GM18507 (cell line): ENCODE data around the gene C2CD4D.

ENCODE experiments used
- DNase-seq: peaks from one replicate; pipeline ENCODE4 v3.0.0; 2011; ENCODE audit warnings: low read depth; ENCODE audit not compliant: insufficient read length; ENCODE audit errors: extremely low spot score
- FAIRE-seq: peaks from 2 replicates; lab custom pipeline; 2011; peaks lifted over from hg19 to GRCh38; lab: Jason Lieb, UNC

The C2CD4D gene

DNA sequence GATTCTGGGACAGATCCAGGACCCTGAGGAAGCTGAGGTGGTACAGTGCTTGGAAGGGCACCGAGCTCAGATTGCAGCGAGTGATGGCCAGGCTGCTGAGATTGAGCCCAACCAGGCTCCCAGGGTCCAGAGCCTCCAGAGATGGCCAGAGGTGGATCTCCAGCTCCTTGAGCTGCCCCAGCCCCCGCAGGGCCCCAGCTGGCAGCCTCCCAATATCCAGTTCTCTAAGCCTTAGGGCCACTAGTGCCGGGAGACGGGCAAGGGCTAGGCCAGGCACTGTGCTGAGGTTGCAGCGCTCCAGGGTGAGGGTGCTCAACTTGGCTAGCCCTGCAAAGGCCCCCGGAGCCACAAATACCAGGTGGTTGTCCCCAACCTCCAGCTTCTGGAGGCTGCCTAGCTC, 37.8 kb downstream of the C2CD4D start:
- FAIRE-seq, result no peak
- DNase-seq, result no peak

GRCh38 chr1:151801310-151801820, 38.3 kb downstream of the C2CD4D start:
- FAIRE-seq (no peak), DNase-seq (no peak)

- FAIRE-seq, result no peak
Measured at GRCh38 chr1:151800830-151801229, 38.8 kb downstream of the C2CD4D start.

DNA sequence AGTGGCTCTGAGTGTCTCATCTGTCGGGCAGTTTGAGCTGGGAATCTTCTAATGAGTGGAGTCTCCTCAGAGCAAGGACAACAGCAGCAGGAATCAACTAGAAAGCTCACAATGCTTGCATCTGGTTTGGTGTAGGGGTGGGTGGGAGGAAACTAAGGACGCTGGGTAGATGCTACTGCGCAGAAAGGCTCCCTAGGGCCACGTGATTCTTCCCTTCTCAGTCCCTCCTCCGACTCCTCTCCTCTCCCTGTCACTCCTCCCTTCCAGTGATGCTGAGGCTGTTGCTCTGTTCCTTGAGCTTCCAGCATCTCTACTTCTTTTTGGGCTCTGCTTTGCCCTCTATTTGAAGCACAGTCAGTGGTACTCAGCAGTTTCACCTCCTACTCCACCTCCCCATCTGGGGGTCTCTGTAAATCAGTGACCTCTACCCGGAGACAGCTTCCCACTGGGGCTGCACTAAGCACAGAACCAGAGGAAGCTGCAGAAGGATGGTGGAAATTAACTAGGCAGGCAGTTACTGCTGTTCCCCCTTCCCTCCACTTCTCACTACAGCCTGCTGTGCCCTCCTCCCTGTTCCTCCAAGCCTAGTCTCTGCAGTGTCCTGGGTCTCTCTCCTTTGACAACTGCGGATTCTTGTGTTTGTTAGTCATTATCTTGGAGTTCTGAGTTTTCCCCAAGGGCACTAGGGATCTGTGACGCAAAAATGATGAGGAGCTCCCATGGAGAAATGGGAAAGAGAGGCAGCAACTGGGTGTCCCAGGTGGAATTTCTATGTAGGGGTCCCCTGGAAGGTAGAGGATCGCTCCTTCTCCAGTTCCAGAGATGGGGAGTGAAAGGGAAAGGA, 40.2 kb downstream of the C2CD4D start:
- DNase-seq (no peak), FAIRE-seq (no peak)

More at GRCh38 chr1:151800830-151801229, 38.8 kb downstream of the C2CD4D start:
- no peak for DNase-seq

DNA sequence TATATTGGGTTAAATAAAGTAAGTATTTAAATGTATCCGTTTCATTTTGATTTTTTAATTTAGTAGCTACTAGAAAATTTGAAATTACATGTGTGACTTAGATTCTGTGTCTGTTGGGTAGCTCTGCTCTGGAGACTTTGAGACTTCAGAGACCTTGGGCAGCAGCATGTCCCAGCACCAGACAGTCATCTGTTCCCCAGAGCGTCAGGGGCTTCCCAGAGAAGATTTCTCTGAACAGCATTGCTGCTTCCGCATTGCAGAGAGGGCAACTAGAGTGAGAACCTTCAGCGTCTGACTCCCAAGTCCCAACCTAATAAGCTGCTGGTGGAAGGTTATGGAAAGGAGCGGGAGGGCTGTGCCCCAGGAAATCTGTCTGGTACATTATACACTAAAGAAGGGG, 41.0 kb downstream of the C2CD4D start:
- no peak for DNase-seq
- FAIRE-seq, result no peak

DNA sequence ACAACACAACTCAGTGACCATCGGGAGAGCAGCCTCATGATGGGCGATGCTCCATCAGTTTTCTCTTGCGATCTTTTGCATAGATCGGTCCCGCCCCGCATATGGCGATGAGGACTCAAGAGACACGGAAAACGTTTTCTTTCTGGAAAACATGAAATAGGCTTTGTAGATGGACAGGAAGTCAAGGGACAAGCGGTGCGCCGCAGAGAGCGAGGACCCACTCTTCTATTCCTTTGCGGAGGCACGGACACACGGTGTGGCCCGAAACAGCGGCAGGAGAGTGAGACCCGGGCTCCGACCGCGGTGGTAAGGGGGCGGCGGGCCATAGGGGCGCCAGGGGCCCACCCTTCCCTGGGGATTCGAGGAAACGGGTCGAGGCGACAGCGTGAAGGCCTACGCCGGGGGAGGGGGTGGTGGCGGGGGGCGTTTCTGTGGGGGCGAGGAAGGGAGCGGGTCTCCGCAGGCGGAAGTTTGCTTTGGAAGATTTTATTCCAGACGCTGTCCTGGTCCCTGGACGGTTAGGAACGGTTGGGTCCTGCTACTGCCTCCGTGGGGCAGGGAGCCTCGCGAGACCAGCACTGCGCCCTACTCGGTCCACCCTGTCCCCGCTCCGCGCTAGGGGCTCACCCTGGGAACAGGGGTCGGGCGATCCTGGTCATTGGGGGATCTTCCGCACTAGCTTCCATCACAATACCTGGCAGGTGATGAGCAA, 48.5 kb downstream of the C2CD4D start:
- FAIRE-seq, result no peak

DNA sequence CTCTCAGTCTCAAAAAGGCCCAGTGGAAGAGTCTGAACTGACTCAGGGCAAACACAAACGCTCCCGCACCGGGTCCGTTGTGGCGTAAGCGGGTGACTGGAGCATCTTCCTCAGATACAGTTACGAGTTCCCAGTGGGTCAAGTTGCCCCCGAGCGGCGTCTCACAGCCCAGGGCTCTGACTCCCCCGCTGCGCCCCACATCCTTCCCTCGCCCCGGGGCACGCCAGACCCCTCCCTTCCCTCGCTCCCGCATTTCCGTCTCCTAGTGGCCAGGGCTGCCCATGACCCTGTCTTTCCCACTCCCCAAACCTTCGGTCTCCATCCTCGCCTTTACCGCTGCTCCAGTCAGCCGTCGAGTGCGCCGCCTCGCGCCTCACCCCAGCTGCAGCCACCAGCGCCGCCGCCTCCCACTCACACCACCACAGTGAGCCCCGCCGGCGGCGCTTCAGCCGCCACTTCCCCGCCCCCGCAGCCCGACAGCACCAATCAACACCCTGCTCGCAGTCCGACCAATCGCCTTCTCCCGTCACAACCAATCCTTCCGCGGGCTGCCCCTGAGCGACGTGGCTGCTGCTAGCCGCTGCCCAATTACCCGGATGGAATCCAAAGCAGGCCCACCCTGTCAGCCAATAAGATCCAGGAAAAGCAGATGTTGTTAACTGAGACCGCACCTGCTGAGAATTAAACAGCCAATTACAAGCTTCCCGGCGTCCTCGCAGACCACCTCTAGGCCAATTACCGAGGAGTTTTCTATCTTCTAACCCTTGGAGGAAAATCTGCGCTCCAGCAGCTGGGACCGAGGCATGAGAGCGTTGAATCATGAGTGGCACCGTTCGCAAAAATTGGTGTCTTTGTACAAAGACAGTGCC, 49.3 kb downstream of the C2CD4D start, which contains the start of gene TDRKH:
TSS of gene TDRKH (minus strand) at position 430 of the 869 bp plus-strand sequence. CDS start 7,478 bp downstream, outside the sequence.
- DNase-seq (peak; percentile 97), FAIRE-seq (peak; percentile 99)

More for the DNA sequence above, 48.5 kb downstream of the C2CD4D start:
- no peak for DNase-seq
